ENCODE results near the gene FSCB.
"Not testable (repeated sequence)": the region's sequence is repeated elsewhere in the genome, so short reads cannot be mapped to it uniquely, and the experiment has no call there.

- TF ChIP-seq CTCF (IDR thresholded peaks at IDR 0.05 in 8 of 11, conservative IDR thresholded peaks at IDR 0.05 in 3 of 11); POLR2A (IDR thresholded peaks at IDR 0.05); POLR2AphosphoS5 (IDR thresholded peaks at IDR 0.05): not testable (repeated sequence)
Observed at GRCh38 chr14:44515668-44516067, 8.6 kb upstream of the FSCB start.

All from spleen (tissue), 7 donors.